Measurements from ENCODE around the gene NRIP3. TPM values are rescaled to one million over a fixed set of nuclear protein-coding genes. Genes with fewer than 3 reads are reported as not detected.

NRIP3 gene
- total RNA-seq, 1 experiment from 2014 or later = 22.8 TPM

DNA sequence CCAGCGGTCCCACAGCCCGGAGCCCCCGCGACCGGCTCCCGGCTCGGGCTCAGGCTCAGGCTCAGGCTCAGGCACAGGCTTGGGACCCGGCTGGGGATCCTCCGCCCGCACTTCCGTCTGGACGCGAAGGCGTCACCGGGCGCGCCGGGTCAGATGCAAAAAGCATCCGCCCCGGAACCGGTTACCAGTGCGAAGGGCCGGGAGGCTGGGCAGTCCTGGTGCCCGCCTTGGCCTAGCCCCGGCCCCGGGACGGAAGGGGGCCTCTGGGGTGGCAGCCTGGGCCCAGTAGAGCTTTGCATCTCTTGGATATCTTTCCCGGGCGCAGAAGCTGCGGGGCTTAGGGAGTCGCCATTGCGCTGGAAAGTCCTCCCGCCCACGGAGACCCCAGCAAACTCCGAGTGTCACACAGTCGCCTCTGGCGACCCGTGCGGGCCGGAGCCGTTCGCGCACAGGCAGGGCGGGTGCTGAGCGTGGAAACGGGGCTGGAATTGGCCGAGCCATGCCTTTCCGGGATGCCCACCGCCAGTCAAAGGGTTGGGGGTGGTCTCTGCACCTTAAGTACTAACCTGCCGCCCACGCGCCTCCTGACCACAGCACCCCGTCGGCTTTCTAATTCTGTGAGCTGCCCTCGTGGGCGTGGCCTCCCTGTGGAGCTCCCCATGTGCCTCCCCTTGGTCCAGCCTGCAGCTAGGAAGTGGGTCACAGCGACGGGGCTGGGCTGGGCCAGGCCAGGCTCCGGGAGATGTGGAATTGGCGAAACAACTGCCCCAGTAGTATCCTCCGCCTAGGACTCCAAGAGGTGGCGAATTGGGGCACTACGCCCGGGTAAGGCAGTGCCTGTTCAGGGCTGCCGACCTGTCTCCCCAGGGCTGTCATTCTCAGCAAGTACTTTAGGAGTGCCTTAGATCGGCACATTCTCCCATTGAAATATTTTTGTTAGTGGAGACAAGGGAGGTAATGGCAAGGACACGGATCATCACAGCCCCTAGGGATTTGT is 39.2 kb downstream of the NRIP3 start, which contains the start of gene TMEM9B:
TMEM9B (minus strand) TSS at position 119 of the 997 bp plus-strand sequence. CDS start 129 bp downstream, outside the sequence.
- ATAC-seq = peak; percentile 94

DNA sequence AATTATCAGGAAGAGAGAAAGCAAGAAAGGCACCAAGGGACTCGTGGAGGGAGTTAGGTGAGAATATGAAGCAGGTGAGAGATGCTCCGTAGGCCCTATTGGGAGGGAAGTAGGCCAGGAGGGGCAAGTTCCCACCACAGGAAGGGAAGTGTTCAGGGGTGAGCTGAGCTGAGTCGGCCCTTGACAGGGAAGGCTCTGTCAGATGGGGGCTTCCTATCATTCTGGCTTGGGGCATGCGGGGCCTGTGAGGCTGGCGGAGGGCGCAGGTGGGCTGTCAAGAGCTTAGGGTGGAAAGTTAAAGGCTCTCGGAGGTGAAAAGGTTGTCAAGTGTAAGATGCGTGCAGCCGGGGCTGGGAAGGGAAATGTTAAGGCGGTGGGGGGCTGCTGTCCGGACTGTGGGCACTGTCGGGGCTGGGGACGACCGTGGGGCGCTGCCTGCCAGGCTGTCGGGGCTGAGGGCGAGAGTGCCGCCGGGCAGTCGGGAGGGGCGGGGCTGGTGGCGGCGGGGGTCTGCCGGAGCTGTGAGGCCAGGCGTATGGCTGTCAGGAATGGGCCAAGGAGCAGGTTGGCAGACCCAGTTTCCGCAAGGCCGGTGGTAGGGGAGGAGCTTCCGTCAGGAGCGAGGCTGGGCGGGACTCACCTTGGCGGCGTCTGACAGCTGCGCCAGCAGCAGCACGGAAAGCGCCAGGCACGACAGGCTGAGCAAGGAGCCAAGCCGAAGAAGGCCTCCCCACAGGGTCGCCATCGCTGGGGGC is 40.1 kb downstream of the NRIP3 start:
- no TSS peak for BruUV-seq (replicated peaks)

More for the DNA sequence above, 39.2 kb downstream of the NRIP3 start, which contains the start of gene TMEM9B:
- Histone ChIP-seq H3K36me3 (ENCODE audit: control insufficient read depth, insufficient read depth, low read length) (no peaks in the 10 kb centered on the region; the same call in 1 of the 2 replicates), H3K4me1 (ENCODE audit: control insufficient read depth, insufficient read depth, low read length) (peaks cover 27% of the 10 kb centered on the region), H3K27me3 (ENCODE audit: control insufficient read depth, insufficient read depth, low read length) (no peaks in the 10 kb centered on the region), H3K4me3 (ENCODE audit: low read depth in 2 of 2, low read length in 2 of 2) (peak within 1 kb of the TSS; percentile 61 to 86), H3K27ac (ENCODE audit: low read length) (peak within 1 kb of the TSS; percentile 93), H3K9me3 (ENCODE audit: control insufficient read depth, insufficient read depth, low read depth, low read length) (no peaks in the 10 kb centered on the region)
- BruUV-seq (replicated peaks) = TSS peak; percentile 69
- intact Hi-C loops (cut with micrococcal nuclease; ENCODE audit: unreplicated experiment) (no loop called here), in situ Hi-C loops (cut with HindIII; ENCODE audit: low pct_unique_long_range_greater_than_20kb, low sequenced_read_pairs) (no loop called here)
- CTCF ChIA-PET = interaction anchor here (0.5 to 1.8 kb wide), 3 partner anchors 45 to 266 kb away, joined by 3 to 11 read pairs (median 5); no protein-coding TSS in a partner anchor
- peak; percentile 73 for DNase-seq (ENCODE audit: low read depth, low spot score)
- POLR2A ChIA-PET = interaction anchor here (0.5 to 0.7 kb wide), 5 partner anchors 116 to 1345 kb away, joined by 4 to 16 read pairs (median 11); no protein-coding TSS in a partner anchor
- TF ChIP-seq TCF7L2 (IDR thresholded peaks at IDR 0.05; ENCODE audit: low read depth, low read length) (peak; percentile 59), POLR2AphosphoS5 (IDR thresholded peaks at IDR 0.05; ENCODE audit: low read depth, low read length) (peak; percentile 98), SIN3A (IDR thresholded peaks at IDR 0.05; ENCODE audit: borderline replicate concordance, insufficient read depth, low read depth, low read length) (peak; percentile 95; the same call in 1 of the 2 replicates)
- TF ChIP-seq, protein P1, sequence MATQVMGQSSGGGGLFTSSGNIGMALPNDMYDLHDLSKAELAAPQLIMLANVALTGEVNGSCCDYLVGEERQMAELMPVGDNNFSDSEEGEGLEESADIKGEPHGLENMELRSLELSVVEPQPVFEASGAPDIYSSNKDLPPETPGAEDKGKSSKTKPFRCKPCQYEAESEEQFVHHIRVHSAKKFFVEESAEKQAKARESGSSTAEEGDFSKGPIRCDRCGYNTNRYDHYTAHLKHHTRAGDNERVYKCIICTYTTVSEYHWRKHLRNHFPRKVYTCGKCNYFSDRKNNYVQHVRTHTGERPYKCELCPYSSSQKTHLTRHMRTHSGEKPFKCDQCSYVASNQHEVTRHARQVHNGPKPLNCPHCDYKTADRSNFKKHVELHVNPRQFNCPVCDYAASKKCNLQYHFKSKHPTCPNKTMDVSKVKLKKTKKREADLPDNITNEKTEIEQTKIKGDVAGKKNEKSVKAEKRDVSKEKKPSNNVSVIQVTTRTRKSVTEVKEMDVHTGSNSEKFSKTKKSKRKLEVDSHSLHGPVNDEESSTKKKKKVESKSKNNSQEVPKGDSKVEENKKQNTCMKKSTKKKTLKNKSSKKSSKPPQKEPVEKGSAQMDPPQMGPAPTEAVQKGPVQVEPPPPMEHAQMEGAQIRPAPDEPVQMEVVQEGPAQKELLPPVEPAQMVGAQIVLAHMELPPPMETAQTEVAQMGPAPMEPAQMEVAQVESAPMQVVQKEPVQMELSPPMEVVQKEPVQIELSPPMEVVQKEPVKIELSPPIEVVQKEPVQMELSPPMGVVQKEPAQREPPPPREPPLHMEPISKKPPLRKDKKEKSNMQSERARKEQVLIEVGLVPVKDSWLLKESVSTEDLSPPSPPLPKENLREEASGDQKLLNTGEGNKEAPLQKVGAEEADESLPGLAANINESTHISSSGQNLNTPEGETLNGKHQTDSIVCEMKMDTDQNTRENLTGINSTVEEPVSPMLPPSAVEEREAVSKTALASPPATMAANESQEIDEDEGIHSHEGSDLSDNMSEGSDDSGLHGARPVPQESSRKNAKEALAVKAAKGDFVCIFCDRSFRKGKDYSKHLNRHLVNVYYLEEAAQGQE (IDR thresholded peaks at IDR 0.05; ENCODE audit: insufficient read depth in 1 of 2, low read depth in 2 of 2, low read length in 1 of 2) = peak; percentile 30 to 49; a peak in 1 of 4 replicates
- TF ChIP-seq, protein P2, sequence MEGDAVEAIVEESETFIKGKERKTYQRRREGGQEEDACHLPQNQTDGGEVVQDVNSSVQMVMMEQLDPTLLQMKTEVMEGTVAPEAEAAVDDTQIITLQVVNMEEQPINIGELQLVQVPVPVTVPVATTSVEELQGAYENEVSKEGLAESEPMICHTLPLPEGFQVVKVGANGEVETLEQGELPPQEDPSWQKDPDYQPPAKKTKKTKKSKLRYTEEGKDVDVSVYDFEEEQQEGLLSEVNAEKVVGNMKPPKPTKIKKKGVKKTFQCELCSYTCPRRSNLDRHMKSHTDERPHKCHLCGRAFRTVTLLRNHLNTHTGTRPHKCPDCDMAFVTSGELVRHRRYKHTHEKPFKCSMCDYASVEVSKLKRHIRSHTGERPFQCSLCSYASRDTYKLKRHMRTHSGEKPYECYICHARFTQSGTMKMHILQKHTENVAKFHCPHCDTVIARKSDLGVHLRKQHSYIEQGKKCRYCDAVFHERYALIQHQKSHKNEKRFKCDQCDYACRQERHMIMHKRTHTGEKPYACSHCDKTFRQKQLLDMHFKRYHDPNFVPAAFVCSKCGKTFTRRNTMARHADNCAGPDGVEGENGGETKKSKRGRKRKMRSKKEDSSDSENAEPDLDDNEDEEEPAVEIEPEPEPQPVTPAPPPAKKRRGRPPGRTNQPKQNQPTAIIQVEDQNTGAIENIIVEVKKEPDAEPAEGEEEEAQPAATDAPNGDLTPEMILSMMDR (IDR thresholded peaks at IDR 0.05) = no peak

More for the DNA sequence above, 40.1 kb downstream of the NRIP3 start:
- Histone ChIP-seq H3K36me3 (ENCODE audit: control insufficient read depth, insufficient read depth, low read length) (no peaks in the 10 kb centered on the region; the same call in 1 of the 2 replicates), H3K9me3 (ENCODE audit: control insufficient read depth, insufficient read depth, low read depth, low read length) (no peaks in the 10 kb centered on the region), H3K4me1 (ENCODE audit: control insufficient read depth, insufficient read depth, low read length) (peaks cover 31% of the 10 kb centered on the region), H3K4me3 (ENCODE audit: low read depth in 2 of 2, low read length in 2 of 2) (peak overlapping the region; percentile 61 to 86), H3K27me3 (ENCODE audit: control insufficient read depth, insufficient read depth, low read length) (no peaks in the 10 kb centered on the region), H3K27ac (ENCODE audit: low read length) (peak overlapping the region; percentile 93)
- CTCF ChIA-PET = interaction anchor here (0.5 to 1.8 kb wide), 2 partner anchors 174 to 1269 kb away, joined by 4 to 11 read pairs; no protein-coding TSS in a partner anchor
- POLR2A ChIA-PET = interaction anchor here (0.6 kb wide), 2 partner anchors 115 to 544 kb away, joined by 3 to 16 read pairs; no protein-coding TSS in a partner anchor
- intact Hi-C loops (cut with micrococcal nuclease; ENCODE audit: unreplicated experiment) = no loop called here
- ATAC-seq (peak; percentile 84), DNase-seq (ENCODE audit: low read depth, low spot score) (peak; percentile 60)
- in situ Hi-C loops (cut with HindIII; ENCODE audit: low pct_unique_long_range_greater_than_20kb, low sequenced_read_pairs) = no loop called here
- no peak for TF ChIP-seq SIN3A (IDR thresholded peaks at IDR 0.05; ENCODE audit: borderline replicate concordance, insufficient read depth, low read depth, low read length)
- TF ChIP-seq POLR2AphosphoS5 (IDR thresholded peaks at IDR 0.05; ENCODE audit: low read depth, low read length) = no peak
- TF ChIP-seq, protein P2 (IDR thresholded peaks at IDR 0.05) = no peak
- TF ChIP-seq TCF7L2 (IDR thresholded peaks at IDR 0.05; ENCODE audit: low read depth, low read length) = no peak
- TF ChIP-seq, protein P1 (IDR thresholded peaks at IDR 0.05; ENCODE audit: insufficient read depth in 1 of 2, low read depth in 2 of 2, low read length in 1 of 2) = no peak

All from Panc1 (cell line).